ENCODE results near the gene MCRIP1. TPM values are rescaled to one million over a fixed set of nuclear protein-coding genes. Genes with fewer than 3 reads are reported as not detected.
A peak's percentile ranks its signal among the peaks of the same experiment; 100 is the strongest.

Gene MCRIP1
- total and polyA plus RNA-seq, 9 of the 15 experiments (the other 6 are each of a cell fraction or from before 2014, with no cell fraction given): 0.39 to 35.8 (median 9.7) TPM

DNA sequence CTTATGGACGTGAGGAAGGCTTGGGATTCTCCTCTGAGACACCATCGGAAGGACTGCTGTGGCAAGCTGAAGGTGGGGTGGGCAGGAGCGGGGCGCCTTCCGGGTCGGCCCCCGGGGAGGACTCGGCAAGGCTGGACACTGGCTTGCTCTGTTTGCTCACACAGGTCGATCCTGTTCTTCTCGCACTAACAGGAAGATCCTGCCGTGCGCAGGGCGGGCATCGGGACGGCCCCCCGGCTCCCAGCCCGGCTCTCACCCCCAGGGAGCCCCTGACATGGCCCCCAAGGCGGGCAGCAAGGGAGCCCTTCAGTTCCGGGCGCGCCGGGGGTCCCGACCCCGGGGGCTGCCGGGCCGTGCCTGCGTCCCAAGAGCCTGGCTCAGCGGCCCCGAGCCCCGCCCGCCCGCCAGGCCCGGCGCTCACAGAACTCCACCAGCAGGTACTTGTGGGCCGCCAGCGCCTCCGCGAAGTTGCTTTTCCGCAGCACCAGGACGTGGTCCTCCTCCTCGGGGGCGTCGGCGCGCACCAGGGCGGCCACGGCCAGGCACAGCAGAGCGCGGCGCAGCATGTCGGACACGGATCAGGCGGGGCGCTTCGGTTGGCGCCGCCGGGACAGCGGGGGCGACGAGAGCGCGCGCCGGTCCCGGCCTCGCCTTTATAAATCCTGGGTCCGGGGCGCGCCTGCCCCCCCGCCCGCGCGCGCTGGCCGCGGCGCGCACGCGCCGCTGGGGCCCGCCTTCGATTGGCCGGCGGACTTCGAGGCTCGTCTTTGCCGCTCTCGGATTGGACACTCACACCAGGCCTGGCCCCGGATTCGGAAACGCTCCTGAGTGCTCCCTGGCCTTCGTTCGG is 27.0 kb upstream of the MCRIP1 start, which contains the start of gene P4HB (continued):
- TF ChIP-seq, protein P1, sequence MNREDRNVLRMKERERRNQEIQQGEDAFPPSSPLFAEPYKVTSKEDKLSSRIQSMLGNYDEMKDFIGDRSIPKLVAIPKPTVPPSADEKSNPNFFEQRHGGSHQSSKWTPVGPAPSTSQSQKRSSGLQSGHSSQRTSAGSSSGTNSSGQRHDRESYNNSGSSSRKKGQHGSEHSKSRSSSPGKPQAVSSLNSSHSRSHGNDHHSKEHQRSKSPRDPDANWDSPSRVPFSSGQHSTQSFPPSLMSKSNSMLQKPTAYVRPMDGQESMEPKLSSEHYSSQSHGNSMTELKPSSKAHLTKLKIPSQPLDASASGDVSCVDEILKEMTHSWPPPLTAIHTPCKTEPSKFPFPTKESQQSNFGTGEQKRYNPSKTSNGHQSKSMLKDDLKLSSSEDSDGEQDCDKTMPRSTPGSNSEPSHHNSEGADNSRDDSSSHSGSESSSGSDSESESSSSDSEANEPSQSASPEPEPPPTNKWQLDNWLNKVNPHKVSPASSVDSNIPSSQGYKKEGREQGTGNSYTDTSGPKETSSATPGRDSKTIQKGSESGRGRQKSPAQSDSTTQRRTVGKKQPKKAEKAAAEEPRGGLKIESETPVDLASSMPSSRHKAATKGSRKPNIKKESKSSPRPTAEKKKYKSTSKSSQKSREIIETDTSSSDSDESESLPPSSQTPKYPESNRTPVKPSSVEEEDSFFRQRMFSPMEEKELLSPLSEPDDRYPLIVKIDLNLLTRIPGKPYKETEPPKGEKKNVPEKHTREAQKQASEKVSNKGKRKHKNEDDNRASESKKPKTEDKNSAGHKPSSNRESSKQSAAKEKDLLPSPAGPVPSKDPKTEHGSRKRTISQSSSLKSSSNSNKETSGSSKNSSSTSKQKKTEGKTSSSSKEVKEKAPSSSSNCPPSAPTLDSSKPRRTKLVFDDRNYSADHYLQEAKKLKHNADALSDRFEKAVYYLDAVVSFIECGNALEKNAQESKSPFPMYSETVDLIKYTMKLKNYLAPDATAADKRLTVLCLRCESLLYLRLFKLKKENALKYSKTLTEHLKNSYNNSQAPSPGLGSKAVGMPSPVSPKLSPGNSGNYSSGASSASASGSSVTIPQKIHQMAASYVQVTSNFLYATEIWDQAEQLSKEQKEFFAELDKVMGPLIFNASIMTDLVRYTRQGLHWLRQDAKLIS (CRISPR knock-in tag; IDR thresholded peaks at IDR 0.05): 0 out of 2 replicates have a peak, but pooled peaks have one; percentile 19
- TF ChIP-seq JUN (IDR thresholded peaks at IDR 0.05; ENCODE audit: borderline replicate concordance, low read depth, low read length): no peak
- 0 out of 2 replicates have a peak, but pooled peaks have one; percentile 78 for TF ChIP-seq JUN (CRISPR knock-in tag; IDR thresholded peaks at IDR 0.05; ENCODE audit: borderline replicate concordance)
- TF ChIP-seq NR2C2 (CRISPR knock-in tag; IDR thresholded peaks at IDR 0.05): peak; percentile 69; the same call in 1 of the 2 replicates
- peak; percentile 97; the same call in 1 of the 2 replicates for TF ChIP-seq NR2C2 (tag; IDR thresholded peaks at IDR 0.05)
- no peak for TF ChIP-seq BRF1 (IDR thresholded peaks at IDR 0.05; ENCODE audit: borderline replicate concordance, extremely low read depth, insufficient read length)
- peak in 1 of 2 experiments; percentile 68; a peak in 1 of 4 replicates for TF ChIP-seq SIN3A (IDR thresholded peaks at IDR 0.05; ENCODE audit: borderline replicate concordance in 2 of 2, control insufficient read depth in 1 of 2, low read depth in 2 of 2, low read length in 2 of 2)
- TF ChIP-seq, protein P2, sequence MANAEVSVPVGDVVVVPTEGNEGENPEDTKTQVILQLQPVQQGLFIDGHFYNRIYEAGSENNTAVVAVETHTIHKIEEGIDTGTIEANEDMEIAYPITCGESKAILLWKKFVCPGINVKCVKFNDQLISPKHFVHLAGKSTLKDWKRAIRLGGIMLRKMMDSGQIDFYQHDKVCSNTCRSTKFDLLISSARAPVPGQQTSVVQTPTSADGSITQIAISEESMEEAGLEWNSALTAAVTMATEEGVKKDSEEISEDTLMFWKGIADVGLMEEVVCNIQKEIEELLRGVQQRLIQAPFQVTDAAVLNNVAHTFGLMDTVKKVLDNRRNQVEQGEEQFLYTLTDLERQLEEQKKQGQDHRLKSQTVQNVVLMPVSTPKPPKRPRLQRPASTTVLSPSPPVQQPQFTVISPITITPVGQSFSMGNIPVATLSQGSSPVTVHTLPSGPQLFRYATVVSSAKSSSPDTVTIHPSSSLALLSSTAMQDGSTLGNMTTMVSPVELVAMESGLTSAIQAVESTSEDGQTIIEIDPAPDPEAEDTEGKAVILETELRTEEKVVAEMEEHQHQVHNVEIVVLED (CRISPR knock-in tag; IDR thresholded peaks at IDR 0.05): no peak
- TF ChIP-seq PPARD (CRISPR knock-in tag; IDR thresholded peaks at IDR 0.05): no peak
- no peak for TF ChIP-seq ZNF76 (CRISPR knock-in tag; IDR thresholded peaks at IDR 0.05; ENCODE audit: borderline replicate concordance)
- peak; percentile 59 for TF ChIP-seq CTBP1 (IDR thresholded peaks at IDR 0.05; ENCODE audit: borderline replicate concordance)
- peak; percentile 96 for TF ChIP-seq RB1 (IDR thresholded peaks at IDR 0.05; ENCODE audit: low read depth)
- peak; percentile 45; the same call in 1 of the 2 replicates for TF ChIP-seq GTF2E2 (tag; IDR thresholded peaks at IDR 0.05)
- TF ChIP-seq LCOR (CRISPR knock-in tag; IDR thresholded peaks at IDR 0.05): no peak
- TF ChIP-seq PHF8 (IDR thresholded peaks at IDR 0.05; ENCODE audit: borderline replicate concordance, low read length): peak; percentile 77; the same call in 1 of the 2 replicates
- TF ChIP-seq, protein P3, sequence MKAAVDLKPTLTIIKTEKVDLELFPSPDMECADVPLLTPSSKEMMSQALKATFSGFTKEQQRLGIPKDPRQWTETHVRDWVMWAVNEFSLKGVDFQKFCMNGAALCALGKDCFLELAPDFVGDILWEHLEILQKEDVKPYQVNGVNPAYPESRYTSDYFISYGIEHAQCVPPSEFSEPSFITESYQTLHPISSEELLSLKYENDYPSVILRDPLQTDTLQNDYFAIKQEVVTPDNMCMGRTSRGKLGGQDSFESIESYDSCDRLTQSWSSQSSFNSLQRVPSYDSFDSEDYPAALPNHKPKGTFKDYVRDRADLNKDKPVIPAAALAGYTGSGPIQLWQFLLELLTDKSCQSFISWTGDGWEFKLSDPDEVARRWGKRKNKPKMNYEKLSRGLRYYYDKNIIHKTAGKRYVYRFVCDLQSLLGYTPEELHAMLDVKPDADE (conservative IDR thresholded peaks at IDR 0.05; ENCODE audit: control insufficient read depth, low read depth, low read length): peak; percentile 27; the same call in 1 of the 2 replicates
- TF ChIP-seq MTA3 (IDR thresholded peaks at IDR 0.05; ENCODE audit: borderline replicate concordance): peak; percentile 57; the same call in 1 of the 2 replicates
- peak; percentile 80; the same call in 1 of the 2 replicates for TF ChIP-seq GTF2F1 (IDR thresholded peaks at IDR 0.05; ENCODE audit: low read depth, low read length)
- TF ChIP-seq SAFB2 (IDR thresholded peaks at IDR 0.05; ENCODE audit: borderline replicate concordance, low read depth, low read length, severe bottlenecking): no peak

Measured in K562 (cell line).